Measurements from ENCODE around the gene NF1.

NF1 gene

GRCh38 chr17:31401456-31402254 lies 306.9 kb downstream of the NF1 start:
- DNase-seq (ENCODE audit: low read depth in 2 of 2): no peak

GRCh38 chr17:31404028-31404949 lies 309.5 kb downstream of the NF1 start:
- DNase-seq (ENCODE audit: low read depth in 2 of 2): no peak

GRCh38 chr17:31405890-31406371 lies 311.2 kb downstream of the NF1 start:
- no peak for DNase-seq (ENCODE audit: low read depth in 2 of 2)

GRCh38 chr17:31408586-31408985 lies 313.8 kb downstream of the NF1 start:
- no peak for DNase-seq (ENCODE audit: low read depth in 2 of 2)

GRCh38 chr17:31411707-31412285 lies 317.0 kb downstream of the NF1 start:
- no peak for DNase-seq (ENCODE audit: low read depth in 2 of 2)

- DNase-seq (ENCODE audit: low read depth in 2 of 2): no peak
Measured at GRCh38 chr17:31412511-31412910, 317.7 kb downstream of the NF1 start.

- DNase-seq (ENCODE audit: low read depth in 2 of 2): no peak
Measured at GRCh38 chr17:31413081-31413799, 318.5 kb downstream of the NF1 start.

- no peak for DNase-seq (ENCODE audit: low read depth in 2 of 2)
Measured at GRCh38 chr17:31413874-31414549, 319.2 kb downstream of the NF1 start.

- no peak for DNase-seq (ENCODE audit: low read depth in 2 of 2)
Measured at GRCh38 chr17:31414550-31414918, 319.8 kb downstream of the NF1 start.

GRCh38 chr17:31415004-31415454 lies 320.3 kb downstream of the NF1 start:
- DNase-seq (ENCODE audit: low read depth in 2 of 2): no peak

GRCh38 chr17:31415640-31416502 lies 321.1 kb downstream of the NF1 start:
- no peak for DNase-seq (ENCODE audit: low read depth in 2 of 2)

GRCh38 chr17:31416503-31416923 lies 321.7 kb downstream of the NF1 start:
- no peak for DNase-seq (ENCODE audit: low read depth in 2 of 2)

- no peak for DNase-seq (ENCODE audit: low read depth in 2 of 2)
Measured at GRCh38 chr17:31417051-31417792, 322.4 kb downstream of the NF1 start.

GRCh38 chr17:31418773-31419350 lies 324.1 kb downstream of the NF1 start:
- no peak for DNase-seq (ENCODE audit: low read depth in 2 of 2)

GRCh38 chr17:31422443-31422842 lies 327.7 kb downstream of the NF1 start:
- no peak for DNase-seq (ENCODE audit: low read depth in 2 of 2)

- no peak for DNase-seq (ENCODE audit: low read depth in 2 of 2)
Measured at GRCh38 chr17:31424944-31425281, 330.1 kb downstream of the NF1 start.

GRCh38 chr17:31425282-31426040 lies 330.7 kb downstream of the NF1 start:
- no peak for DNase-seq (ENCODE audit: low read depth in 2 of 2)
